Esophagus muscularis mucosa (tissue), 4 donors: Measurements from ENCODE around the gene GNA12. TPM values are rescaled to one million over a fixed set of nuclear protein-coding genes. Genes with fewer than 3 reads are reported as not detected.

Experiments
- DNase-seq: peaks from one replicate; pipeline ENCODE4 v3.0.0-alpha.2; 2017; ENCODE audit errors: extremely low spot score
- H3K27ac ChIP-seq, 4 donors: fragments of 200-600 bp; sonication (generic); replicated peaks in 1 of 4; 1 replicate in 3 of 4; 2 replicates in 1 of 4; pipeline ENCODE4 v1.5.1; 2016 to 2019; ENCODE audit warnings: mild to moderate bottlenecking in 1 of 4
- H3K27me3 ChIP-seq, 4 donors: fragments of 200-600 bp; sonication (generic); one replicate each; pipeline versions ENCODE4 v1.5.1 to v1.6.0; 2016 to 2019
- H3K36me3 ChIP-seq, 4 donors: fragments of 200-600 bp; sonication (generic); one replicate each; pipeline ENCODE4 v1.5.1; 2016 to 2019
- H3K4me1 ChIP-seq, 4 donors: fragments of 200-600 bp; sonication (generic); one replicate each; pipeline ENCODE4 v1.5.1; 2016 to 2019
- H3K4me3 ChIP-seq, 4 donors: fragments of 200-600 bp; sonication (generic); 1 replicate in 2 of 4; 2 replicates in 2 of 4; pipeline ENCODE4 v1.5.1; 2016 to 2019; ENCODE audit warnings: mild to moderate bottlenecking in 4 of 4, moderate library complexity in 1 of 4
- H3K9me3 ChIP-seq, 4 donors: fragments of 200-600 bp; sonication (generic); 1 replicate in 3 of 4; 2 replicates in 1 of 4; pipeline ENCODE4 v1.5.1; 2016 to 2019
- EP300 ChIP-seq: sonication (generic); formaldehyde crosslinking; IDR thresholded peaks from one replicate; pipeline ENCODE4 v1.6.1; 2017; ENCODE audit warnings: antibody characterized with exemption
- POLR2A ChIP-seq: fragments of 450-650 bp; IDR thresholded peaks from one replicate; pipeline ENCODE4 v1.6.1; 2017; ENCODE audit warnings: antibody characterized with exemption, moderate library complexity, mild to moderate bottlenecking, low read depth
- POLR2AphosphoS5 ChIP-seq, 2 donors: sonication (generic); formaldehyde crosslinking; IDR thresholded peaks; one replicate each; pipeline ENCODE4 v1.6.1; 2017; ENCODE audit warnings: antibody characterized with exemption in 2 of 2
- WGBS: methylation state at CpG from one replicate; pipeline ENCODE4 v1.1.5; 2018; 5-methylcytosine and 5-hydroxymethylcytosine counted together
- intact Hi-C: fragments of 100-400 bp; cut with DNase I; formaldehyde crosslinking; loops from one replicate; pipeline ENCODE4 v1.15.1; 2023
- total RNA-seq, 4 donors: library from RNA; depleted of rRNA; stranded (reverse); fragments of >200 nt; gene quantifications; one replicate each; pipeline versions ENCODE4 v1.1.0 to v1.2.1, GENCODE V29; 2016
- TF ChIP-seq, protein P1 (sequence below), 3 experiments: fragments of 200-600 bp in 2 of 3; fragments of 450-650 bp in 1 of 3; sonication (generic) in 2 of 3; IDR thresholded peaks; one replicate each; pipeline ENCODE4 v1.5.1; 2017 to 2019; ENCODE audit warnings: antibody characterized with exemption in 3 of 3, mild to moderate bottlenecking in 2 of 3, moderate library complexity in 1 of 3

GNA12 gene
- total RNA-seq, 4 donors from 2014 or later = 25.3 to 61.8 (median 38.9) TPM

DNA sequence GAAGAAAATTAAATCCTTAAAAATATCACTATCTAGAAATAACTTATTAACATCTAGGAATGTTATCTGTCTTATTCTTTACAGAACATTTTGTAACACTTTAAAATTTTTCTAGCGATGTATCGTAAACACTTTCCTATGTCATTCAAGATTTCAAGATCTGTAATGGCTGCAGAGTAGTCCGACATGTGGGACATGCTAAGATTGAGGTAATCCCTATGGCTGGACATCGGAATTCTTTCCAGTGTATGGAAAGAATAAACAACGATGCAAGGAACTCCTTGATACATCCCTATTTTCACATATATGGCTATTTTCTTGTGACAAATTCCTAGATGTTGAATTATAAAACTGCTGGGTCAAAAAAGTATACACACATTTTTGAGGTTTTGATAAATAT lies 37.5 kb downstream of the GNA12 start:
- Histone ChIP-seq H3K4me3 (no peak overlapping the region), H3K36me3 (no peaks in the 10 kb centered on the region), H3K27me3 (no peaks in the 10 kb centered on the region), H3K4me1 (peaks cover 28 to 51% (median 30%) of the 10 kb centered on the region in 4 donors), H3K27ac (no peak overlapping the region), H3K9me3 (no peaks in the 10 kb centered on the region)
- WGBS = 92% methylated on average over 5 of the region's 5 CpGs
- no peak for DNase-seq
- TF ChIP-seq, protein P1, sequence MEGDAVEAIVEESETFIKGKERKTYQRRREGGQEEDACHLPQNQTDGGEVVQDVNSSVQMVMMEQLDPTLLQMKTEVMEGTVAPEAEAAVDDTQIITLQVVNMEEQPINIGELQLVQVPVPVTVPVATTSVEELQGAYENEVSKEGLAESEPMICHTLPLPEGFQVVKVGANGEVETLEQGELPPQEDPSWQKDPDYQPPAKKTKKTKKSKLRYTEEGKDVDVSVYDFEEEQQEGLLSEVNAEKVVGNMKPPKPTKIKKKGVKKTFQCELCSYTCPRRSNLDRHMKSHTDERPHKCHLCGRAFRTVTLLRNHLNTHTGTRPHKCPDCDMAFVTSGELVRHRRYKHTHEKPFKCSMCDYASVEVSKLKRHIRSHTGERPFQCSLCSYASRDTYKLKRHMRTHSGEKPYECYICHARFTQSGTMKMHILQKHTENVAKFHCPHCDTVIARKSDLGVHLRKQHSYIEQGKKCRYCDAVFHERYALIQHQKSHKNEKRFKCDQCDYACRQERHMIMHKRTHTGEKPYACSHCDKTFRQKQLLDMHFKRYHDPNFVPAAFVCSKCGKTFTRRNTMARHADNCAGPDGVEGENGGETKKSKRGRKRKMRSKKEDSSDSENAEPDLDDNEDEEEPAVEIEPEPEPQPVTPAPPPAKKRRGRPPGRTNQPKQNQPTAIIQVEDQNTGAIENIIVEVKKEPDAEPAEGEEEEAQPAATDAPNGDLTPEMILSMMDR (IDR thresholded peaks at IDR 0.05) = no peak
- TF ChIP-seq EP300 (no peak), POLR2A (no peak), POLR2AphosphoS5 (IDR thresholded peaks at IDR 0.05) (no peak)
- intact Hi-C loops = no loop called here

DNA sequence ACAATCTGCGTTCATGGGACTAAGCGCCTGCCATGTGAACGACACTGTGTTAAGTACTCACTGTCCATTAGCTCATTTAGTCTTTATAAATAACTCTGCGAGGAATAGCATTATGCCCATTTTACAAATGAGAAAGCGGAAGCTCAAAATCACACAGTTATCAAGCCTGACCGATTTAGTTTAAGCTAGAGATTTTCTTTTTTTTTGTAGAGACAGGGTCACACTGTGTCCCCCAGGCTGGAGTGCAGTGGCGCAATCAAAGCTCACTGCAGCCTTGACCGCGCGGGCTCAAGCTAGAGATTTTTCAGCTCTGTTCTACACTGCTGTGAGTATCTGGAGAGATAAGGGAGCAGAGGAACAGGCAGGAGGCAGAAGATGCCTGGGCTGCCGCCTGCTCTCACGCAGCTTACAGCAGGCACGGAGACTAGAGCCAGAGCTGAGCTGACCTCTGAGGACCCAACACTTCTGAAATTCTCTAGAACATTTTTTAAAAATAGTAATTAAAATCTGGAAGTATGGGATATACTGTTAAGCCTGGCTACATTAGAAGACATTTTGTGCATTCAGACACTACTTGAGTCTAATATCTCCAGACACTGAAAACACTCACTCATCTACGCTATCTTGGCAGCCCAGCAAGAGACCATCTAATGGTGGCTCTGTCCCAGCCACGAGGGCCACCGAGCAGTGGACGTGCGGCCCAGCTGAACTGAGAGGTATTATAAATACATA lies 38.7 kb downstream of the GNA12 start:
- no peak for DNase-seq
- Histone ChIP-seq H3K36me3 (no peaks in the 10 kb centered on the region), H3K9me3 (no peaks in the 10 kb centered on the region), H3K27me3 (no peaks in the 10 kb centered on the region), H3K4me1 (peaks cover 25 to 48% (median 29%) of the 10 kb centered on the region in 4 donors), H3K4me3 (no peak overlapping the region), H3K27ac (no peak overlapping the region)
- TF ChIP-seq POLR2A (no peak), EP300 (no peak), POLR2AphosphoS5 (IDR thresholded peaks at IDR 0.05) (no peak)
- TF ChIP-seq, protein P1 (IDR thresholded peaks at IDR 0.05) = no peak
- intact Hi-C loops = no loop called here
- 95% methylated on average over 18 of the region's 18 CpGs for WGBS

DNA sequence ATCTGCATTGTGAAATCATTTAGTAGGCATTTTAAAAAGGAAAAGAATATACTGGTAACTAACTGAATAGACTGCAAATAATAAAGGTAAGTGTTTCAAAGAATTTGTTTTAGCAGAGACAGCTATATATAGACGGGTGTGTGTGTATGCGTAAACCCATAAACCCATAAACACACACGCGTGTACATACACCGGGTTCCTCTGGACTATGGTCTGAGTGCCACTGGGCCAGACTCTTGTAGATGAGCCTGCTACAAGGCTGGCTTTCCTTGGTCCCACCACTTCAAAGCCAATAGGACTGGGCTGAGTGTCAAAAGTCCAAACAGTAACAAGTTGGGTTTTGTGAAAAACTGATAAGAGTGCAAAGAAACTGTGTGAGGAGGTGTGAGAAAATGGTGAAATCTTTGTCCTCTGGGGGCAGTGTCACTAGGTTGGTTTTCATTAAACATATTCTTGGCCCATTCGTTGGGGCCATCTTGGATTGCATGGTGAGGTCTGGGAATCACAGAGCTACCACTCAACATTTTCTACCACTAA lies 39.8 kb downstream of the GNA12 start:
- TF ChIP-seq POLR2A (no peak), EP300 (no peak), POLR2AphosphoS5 (IDR thresholded peaks at IDR 0.05) (no peak)
- TF ChIP-seq, protein P1 (IDR thresholded peaks at IDR 0.05) = no peak
- WGBS = 94% methylated on average over 6 of the region's 6 CpGs
- H3K27me3 ChIP-seq = no peaks in the 10 kb centered on the region
- intact Hi-C loops = no loop called here
- no peaks in the 10 kb centered on the region for H3K9me3 ChIP-seq
- H3K4me1 ChIP-seq = peaks cover 23 to 43% (median 28%) of the 10 kb centered on the region in 4 donors
- no peaks in the 10 kb centered on the region for H3K36me3 ChIP-seq
- H3K27ac ChIP-seq = no peak overlapping the region
- H3K4me3 ChIP-seq = no peak overlapping the region
- no peak for DNase-seq

DNA sequence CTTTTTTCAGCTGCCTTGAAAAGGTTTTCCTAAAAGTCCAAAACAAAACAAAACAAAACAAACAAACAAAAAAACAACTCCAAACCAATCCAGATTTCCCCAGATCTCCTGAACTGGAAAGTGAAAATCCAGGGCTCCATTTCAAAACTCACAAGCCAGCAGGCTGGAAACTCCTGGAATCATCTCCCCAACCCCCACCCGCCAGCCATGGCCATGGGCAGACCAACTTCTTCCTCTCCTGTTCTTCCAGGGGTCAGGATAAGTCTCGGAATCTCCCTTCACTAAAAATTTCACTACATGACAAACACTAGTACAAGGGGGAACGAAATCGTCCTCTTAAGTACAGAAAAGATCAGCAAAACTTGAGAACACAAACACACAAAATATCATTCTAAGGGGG lies 40.4 kb downstream of the GNA12 start:
- DNase-seq = no peak
- H3K4me3 ChIP-seq = no peak overlapping the region
- peaks cover 23 to 43% (median 28%) of the 10 kb centered on the region in 4 donors for H3K4me1 ChIP-seq
- TF ChIP-seq POLR2AphosphoS5 (IDR thresholded peaks at IDR 0.05) (no peak), EP300 (no peak), POLR2A (no peak)
- TF ChIP-seq, protein P1 (IDR thresholded peaks at IDR 0.05) = no peak
- H3K9me3 ChIP-seq = no peaks in the 10 kb centered on the region
- no peaks in the 10 kb centered on the region for H3K36me3 ChIP-seq
- 89% methylated on average over 4 of the region's 4 CpGs for WGBS
- no peaks in the 10 kb centered on the region for H3K27me3 ChIP-seq
- H3K27ac ChIP-seq = no peak overlapping the region
- intact Hi-C loops = no loop called here
